Measurements from ENCODE around the gene TUBGCP5.

TUBGCP5 gene

DNA sequence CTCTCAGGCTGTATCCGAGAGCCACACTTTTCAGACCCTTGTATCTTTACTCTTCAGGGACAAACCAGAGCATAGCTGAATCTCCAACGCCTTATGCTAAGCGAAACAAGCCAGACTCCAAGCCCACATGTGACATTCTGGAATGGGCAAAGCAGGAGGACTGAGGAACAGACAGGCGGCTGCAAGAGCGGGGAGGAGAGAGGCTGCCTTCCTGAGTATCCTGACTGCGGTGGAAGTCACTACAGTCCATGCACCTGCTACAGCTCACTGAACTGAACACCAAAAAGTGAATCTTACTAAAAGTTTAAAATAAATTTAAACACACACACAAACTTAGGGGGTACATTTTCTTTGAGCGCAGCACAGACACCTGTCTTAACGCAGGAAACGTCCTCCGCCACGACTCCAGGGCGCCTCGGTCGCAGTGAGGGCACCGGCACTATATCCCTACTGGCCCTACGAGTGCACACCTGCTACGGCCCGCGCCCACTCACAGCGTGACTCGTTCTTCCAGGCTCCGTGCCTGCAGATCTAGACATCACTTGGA lies 60.6 kb downstream of the TUBGCP5 start:
- no peak for DNase-seq (ENCODE audit: low spot score)

DNA sequence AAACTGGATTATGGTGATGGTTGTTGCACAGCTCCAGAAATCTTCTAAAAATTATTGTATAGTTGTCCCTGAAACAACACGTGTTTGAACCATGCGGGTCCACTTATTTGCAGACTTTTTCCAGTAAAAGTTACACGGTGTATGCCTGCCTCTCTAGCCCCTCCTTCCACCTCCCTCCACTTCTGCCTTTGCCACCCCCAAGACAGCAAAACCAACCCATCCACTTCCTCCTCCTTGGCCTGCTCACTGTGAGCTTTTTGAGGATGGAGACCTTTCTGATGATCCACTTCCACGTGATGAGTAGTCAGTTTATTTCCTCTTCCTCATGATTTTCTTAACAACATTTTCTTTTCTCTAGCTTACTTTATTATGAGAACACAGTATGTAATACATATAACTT lies 64.6 kb downstream of the TUBGCP5 start:
- DNase-seq (ENCODE audit: low spot score), result no peak

DNA sequence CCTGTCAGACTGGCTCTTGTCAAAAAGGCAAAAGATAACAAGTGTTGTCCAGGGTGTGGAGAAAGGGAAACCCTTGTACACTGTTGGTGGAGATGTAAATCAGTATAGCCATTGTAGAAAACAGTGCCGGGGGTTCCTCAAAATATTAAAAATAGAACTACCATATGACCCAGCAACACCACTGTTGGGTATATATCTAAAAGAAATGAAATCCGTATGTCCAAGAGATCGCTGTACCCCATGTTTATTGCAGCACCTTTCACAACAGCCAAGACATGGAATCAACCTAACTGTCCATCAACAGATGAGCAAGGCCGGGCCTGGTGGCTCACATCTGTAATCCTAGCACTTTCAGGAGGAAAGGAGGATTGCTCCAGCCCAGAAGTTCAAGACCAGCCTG lies 65.4 kb downstream of the TUBGCP5 start:
- DNase-seq (ENCODE audit: low spot score), result no peak

DNA sequence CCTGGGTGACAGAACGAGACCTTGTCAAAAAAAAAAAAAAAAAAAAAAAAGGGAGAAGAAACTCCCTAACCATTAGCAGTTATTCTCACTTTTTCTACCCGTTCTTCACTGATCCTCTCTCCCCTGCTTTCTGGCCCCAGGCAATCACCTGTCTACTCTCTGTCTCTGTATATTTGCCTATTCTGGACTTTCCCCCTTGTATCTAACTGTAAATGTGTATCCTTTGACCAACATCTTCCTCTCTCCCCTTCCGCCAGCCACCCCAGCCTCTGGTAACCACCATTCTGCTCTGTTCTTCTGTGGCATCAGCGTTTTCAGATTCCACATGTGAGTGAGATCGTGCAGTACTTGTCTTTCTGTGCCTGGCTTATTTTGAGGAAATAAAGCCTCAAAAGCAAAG lies 66.1 kb downstream of the TUBGCP5 start:
- DNase-seq (ENCODE audit: low spot score), result no peak

DNA sequence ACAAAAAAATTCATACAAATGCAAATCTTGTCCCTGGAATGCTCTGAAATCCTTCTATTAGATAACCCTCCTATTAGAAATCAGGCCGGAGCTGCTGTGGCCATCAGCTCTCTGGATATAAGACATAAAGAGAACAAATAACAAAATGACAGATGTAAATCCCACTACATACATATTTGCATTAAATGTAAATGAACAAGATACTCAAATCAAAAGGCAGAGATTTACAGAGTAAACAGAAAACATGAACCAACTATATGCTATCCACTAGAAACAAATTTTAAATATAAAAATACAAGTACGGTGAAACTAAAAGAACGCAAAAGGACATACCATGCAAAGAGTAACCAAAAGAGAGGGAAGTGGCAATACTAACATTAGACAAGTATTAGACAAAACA lies 69.9 kb downstream of the TUBGCP5 start:
- no peak for DNase-seq (ENCODE audit: low spot score)

DNA sequence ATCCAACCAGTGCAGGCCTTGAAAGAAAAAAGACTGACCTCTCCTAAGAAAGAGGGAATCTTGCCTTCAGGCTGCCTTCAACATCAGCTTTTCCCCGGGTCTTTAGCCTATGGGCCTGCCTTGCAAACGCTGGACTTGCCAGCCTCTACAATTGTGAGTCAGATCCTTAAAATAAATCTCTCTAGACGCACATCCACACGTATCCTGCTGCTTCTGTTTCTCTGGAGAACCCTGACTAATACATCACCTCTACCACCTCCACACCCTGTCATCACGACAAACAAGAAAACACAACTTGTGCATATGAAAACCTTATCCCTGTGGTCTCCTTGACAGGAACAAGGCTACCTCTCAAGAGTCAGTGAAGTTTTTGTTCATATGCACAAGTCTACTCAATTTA lies 71.0 kb downstream of the TUBGCP5 start:
- DNase-seq (ENCODE audit: low spot score), result no peak

DNA sequence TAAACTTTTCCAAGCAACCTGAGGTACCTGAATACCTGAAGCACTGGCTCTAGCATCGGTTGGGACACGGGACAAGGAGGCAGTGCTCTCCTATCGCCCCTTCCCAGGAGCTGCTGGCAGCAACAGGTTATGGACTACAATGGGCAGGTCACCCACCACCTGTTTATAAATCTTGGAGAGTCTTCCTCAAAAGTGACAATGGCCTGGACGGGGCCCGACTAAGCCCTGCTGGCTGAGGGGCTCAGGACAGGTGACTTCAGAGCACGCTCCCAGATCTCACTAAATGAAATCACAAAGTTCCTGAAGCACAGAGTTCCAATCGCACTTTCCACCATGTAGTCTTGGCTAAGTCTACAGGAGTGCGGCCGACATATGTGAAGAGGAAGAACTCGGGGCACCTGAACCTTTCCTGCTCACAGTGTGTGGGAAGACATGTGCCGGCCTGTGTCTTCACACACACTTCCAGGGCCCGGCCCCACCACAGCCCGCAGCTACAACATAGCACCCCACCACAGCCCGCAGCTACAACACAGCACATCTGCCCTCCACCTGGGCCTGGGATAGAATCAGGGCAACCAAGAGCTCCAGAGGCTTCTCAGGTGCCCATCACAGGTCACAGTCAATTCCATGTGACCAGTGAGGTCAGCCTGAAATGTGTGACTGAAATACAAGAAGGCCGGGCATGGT lies 72.1 kb downstream of the TUBGCP5 start:
- no peak for DNase-seq (ENCODE audit: low spot score)

DNA sequence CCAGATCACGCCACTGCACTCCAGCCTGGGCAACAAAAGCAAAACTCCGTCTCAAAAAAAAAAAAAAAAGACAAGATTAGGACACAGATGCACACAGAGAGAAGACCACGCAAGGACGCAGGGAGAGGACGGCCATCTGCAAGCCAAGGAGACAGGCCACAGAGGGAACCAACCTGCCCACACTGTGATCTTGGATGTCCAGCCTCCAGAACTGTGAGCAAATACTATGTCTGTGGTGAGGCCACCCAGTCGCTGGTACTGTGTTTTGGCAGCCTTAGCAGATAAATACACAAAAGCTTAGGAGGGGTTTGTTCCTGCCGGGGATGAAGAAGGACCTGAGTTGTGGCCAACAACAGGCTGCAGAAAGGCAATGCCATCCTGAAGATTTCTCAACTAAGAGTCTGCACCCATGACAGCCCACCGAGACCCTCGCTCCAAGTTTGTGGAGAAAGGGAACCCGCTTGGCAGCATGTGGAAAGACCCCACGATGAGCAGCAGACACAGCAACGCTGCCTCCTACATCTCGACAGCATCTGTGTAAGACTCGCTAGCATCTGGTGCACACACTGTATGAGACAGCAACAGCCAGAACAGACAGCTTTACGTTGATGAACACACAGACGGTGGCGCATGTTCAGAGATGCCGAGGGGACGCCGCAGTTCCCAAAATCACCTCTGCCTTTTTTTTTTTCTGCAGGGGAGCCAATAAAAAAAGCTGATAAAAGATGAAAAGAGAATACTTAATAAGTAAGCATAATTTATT lies 72.9 kb downstream of the TUBGCP5 start:
- no peak for DNase-seq (ENCODE audit: low spot score)

DNA sequence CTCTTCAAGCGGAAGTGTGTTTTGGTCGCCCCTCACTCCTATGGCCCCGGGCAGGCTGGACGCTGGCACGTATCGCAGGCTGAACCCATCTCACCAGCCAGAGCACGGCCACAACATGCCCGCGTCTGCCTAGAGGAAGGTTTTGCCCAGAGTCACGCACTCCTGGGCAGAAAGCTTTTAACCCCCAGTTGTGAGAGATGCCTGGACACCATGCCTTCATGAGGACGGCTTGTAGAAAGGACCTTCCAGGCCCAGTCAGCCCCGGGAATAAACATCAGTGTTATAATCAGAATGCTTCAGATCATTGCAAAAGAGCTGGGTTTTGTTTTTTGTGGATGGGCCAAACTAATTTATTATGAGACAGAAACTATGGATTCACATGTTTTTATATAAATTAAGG lies 75.7 kb downstream of the TUBGCP5 start:
- DNase-seq (ENCODE audit: low spot score), result peak; percentile 14

DNA sequence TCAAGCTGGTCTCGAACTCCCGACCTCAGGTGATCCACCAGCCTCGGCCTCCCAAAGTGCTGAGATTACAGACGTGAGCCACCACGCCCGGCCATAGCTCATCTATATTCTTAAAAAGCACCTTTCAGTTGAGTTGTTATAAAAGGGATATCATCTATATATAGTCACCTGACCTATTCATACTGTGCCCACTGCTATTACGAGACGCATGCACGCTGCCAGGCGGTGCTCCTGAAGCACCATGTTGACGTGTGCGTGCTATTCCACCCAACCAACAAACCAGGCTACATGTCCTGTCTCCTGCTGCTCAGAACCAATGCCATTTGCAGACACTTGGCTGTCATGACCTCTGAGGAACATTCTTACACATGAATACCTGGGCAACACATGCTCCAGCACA lies 76.8 kb downstream of the TUBGCP5 start:
- DNase-seq (ENCODE audit: low spot score), result no peak

DNA sequence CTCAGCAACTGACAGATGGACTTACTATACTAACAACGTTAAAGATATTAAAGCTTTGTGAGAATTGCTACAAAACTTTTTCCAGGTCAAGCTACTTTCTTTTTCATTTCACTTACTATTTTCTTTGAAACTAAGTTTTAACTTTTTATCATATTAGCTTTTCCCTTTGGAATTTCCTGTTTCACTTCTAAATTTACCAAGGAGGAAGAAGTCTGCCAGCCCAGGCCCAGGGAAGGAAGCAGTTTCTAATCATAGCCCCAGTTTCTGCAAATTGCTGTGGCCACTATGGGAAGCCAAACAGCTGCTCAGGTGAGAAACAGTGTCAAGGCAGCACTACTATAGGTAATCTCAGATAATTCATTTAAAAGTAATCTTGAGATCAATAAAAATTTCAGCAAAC lies 77.6 kb downstream of the TUBGCP5 start:
- no peak for DNase-seq (ENCODE audit: low spot score)

DNA sequence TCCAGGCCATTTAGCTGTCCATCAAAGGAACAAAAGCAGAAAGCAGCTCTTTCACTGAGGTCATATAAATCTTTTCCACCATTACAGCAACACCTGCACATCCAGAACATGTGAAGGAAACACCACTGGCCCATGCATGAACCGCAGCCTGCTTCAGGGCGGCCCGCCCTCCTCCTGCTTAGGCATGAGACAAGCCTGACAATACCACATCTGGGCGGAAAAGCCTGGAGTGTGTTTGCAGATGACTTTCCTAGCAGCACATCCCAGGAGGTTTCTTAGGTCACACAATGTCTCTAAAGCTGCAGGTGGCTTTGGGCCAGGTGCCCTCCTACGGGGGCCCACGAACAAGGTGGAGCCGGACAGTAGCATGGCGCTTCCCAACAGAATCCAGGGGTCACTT lies 78.8 kb downstream of the TUBGCP5 start:
- DNase-seq (ENCODE audit: low spot score), result no peak

DNA sequence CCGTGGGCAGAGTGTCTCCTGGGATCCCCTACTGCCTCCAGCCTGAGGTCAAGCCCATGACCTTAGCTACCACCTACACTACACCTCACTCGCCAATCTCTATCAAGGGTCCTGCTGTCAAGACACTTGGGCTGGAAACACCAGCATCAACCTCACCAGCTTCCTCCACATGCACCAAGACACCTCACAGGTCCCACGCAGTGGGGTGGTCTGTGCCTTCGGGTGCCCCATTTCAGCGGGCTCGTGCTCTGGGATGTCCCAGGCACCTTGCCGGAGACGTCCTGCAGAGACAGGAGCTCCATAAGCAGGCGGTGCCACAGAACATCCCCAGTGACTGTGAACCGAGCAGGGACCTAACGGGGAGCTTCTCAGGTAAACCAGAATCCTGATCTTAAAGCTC lies 79.2 kb downstream of the TUBGCP5 start:
- no peak for DNase-seq (ENCODE audit: low spot score)

DNA sequence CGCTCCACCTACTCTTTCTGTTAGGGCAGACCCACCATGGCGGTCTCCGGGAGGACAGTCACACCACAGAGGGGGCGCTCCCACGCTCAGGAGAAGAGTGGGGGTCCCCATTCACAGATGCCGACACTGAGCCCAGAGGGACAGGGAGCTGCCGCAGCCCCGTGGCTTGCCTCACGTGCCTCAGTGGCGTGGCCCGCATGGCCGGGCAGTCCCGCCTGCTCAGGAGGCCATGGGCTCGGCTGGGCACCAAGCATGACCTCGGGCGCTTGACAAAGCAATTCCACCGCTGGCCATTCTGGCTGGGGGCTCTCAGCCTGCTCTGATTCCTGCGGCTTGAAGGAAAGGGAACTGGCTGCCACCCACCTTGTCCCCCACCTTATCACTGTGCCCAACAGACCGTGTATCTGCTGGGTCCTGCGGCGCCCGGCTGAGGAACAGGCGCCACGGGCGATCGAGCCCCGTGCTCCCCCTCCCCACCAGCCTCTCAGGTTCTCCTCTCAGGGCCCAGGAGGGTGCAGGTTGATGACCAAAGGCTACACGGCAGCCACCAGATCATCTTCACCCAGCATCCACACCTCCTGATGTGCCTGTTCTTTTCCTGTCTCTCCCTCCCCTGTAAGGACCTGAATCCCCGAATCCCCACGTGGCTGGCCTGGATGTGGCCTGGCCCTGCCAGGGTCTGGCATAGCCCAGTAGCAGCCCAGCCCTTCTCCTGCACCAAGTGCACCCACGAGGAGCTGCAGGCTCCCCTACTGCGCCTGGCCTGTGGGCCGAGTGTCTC lies 79.9 kb downstream of the TUBGCP5 start:
- no peak for DNase-seq (ENCODE audit: low spot score)

DNA sequence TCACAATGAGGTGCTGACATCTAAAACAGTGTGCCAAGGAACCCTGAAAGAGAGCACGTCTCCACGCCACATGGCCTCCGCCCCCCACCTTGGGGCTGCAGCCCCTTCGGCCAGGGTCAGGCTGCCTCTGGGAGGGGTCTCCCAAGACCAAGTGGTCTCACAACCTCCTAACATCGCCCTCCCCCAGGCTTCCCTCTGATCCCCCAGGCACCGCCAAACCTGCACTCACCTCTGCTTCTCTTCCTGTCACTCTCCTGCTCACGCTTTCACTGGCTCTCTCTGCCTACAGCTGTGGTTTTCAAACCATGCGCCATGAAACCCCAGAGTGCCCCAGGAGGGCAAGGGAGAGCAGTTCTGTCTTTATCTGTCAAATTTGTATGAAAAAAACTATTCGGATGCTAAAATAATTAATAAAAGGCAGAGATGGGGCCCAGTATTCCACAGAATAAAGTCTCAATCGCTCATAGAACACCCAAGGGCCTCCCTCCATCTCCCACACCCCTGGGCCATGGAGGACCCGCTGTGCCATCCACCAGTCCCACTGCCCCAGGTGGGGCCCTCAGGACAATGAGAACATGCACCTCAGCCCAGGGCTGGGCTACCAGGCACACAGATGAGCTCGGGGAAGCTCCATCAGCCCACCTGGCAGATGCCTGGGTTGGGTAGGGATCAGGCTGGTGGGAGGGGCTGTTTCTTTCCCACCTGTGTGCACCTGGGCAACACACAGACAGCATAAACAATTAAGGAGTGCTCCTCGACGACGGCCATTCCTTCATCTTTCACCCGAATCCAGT lies 80.7 kb downstream of the TUBGCP5 start:
- DNase-seq (ENCODE audit: low spot score), result no peak

DNA sequence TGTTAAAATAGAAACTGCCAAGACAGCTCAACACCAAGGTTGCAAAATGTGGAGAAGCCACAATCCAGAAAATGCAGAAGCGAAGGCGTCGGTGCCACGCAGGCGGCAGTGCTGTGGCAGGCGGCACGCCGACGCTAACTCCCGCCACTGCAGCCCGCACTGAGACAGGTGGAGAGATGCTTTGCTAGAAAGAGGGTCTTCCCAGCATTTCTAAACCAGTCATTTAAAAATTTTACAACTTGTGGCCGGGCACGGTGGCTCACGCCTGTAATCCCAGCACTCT lies 82.5 kb downstream of the TUBGCP5 start:
- DNase-seq (ENCODE audit: low spot score), result no peak

DNA sequence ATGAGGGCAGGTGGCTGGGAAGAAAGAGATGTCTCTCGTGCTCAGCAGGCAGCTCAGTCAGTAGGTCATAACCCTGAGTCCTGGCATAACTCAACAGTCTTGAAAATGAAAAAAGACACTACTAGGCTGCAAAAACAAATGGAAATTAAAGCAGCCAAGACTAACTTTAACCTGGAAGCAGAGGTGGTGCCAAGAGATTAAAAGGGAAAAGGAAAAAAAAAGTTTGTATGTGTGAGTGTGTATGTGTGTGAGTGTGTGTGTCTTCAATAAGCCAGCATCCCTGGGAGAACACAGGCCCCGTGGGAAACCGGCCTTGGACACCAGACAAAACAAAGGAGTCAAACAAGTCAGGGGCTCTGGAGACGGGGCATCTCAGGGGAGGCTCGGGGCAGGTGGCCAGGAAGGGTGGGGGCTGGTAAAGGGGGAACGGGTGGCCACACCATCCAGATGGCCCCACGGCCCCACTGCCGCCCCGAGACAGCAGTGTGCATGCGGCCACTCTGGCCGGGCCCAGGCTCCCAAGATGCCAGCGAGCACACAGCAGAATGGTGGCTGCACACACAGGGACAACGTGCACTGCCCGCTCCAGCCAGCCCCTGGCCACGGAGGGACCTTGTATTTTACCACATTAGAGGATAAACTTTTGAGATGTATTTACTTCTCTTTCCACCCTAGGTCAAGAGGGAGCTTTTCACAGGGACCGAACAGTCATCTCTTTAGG lies 83.0 kb downstream of the TUBGCP5 start:
- DNase-seq (ENCODE audit: low spot score), result peak; percentile 57

DNA sequence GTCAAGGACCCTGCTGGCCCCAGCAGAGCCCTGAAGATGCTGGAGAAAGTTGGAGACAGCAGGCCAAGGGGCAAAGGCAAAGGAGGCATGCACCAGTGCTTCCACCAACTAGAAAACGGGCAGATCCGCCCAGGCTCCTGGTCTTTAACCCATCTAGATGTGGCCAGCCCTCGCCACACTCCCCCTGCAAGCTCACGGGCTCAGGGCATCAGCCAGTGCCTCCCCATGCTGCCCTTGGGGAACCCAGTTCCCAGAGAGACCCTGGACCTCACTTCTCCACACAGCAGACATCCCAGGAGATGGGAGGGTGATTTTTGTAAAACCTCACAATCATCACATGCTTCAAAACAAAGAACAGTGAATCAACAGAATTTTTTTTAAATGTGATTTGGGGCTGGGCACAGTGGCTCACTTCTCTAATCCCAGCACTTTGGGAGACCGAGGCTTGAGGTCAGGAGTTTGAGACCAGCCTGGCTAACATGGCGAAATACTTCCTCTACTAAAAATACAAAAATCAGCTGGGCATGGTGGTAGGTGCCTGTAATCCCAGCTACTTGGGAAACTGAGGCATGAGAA lies 83.7 kb downstream of the TUBGCP5 start:
- no peak for DNase-seq (ENCODE audit: low spot score)

DNA sequence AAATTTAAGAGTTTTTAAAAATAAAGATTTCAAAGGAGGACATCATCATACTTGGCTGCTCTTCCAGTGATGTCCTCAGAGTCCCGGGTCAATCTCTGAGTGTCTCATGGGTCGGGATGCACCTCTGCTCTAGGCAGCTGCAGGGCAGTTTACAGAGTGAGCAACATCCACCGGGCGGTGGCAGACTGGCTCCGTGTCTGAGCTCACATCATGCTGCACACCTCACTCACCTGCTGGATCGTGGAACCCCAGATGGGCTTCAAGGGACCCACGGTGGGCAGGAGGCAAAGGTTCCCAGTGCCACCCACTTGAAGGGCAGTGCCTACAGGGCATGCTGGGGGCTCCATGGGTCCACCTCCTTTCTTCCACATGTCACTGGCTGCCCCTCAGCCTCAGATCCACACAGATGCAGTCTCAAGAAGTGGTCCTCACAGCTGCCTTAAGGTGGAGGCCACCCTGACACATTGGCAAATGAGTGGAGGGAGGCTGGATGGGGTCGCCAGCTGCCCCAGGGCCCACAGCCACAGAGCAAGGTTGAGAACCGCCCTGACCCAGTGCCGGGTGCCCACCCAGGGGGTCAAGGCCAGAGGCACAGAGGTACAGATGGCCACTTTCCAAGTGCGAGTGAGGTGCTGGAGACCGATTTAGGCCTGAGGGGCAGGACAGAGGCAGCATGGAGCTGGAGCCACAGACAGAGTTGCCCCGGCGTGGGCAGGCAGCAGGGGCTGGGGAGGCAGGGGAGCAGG lies 84.4 kb downstream of the TUBGCP5 start:
- no peak for DNase-seq (ENCODE audit: low spot score)

DNA sequence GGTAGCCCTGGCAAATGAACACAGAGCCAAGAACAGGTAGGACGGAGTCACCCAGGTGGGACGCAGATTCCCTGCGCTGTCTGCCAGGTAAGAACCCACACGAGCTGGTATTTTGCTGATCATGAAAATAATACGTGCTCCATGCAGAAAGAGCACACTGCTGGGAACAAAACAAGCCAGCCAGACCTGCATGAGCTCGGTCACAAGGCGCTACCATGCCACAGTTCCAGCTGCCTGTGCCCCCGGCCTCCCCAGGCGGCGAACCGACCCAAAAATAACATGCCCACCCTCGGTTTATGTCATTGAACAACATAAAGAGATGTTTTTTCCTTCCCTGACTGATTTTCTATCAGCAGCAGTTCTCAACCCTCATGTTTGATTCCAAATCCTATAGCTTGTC lies 85.0 kb downstream of the TUBGCP5 start:
- no peak for DNase-seq (ENCODE audit: low spot score)

Measured in D341Med (cell line).